HCT116 (cell line): ENCODE results near the gene TEP1. TPM values are rescaled to one million over a fixed set of nuclear protein-coding genes. Genes with fewer than 3 reads are reported as not detected.
"Not testable (repeated sequence)": the region's sequence is repeated elsewhere in the genome, so short reads cannot be mapped to it uniquely, and the experiment has no call there.

Experiments
- ATAC-seq: fragments of 200-7000 bp; cut with Tn5 transposase; 2 replicates; pipeline ENCODE4 v1.9.1; 2020; ENCODE audit warnings: mild to moderate bottlenecking, moderate library complexity
- BruUV-seq: library from RNA; stranded (reverse); fragments of 400-500 nt; replicated peaks from 2 replicates; lab custom pipeline; 2021; lab: Mats Ljungman, UMichigan
- CTCF ChIA-PET: fragments of 300-600 bp; sonication (Branson Sonifier 250); formaldehyde crosslinking; loops from one replicate; lab custom pipeline; 2021; ENCODE audit warnings: antibody characterized with exemption; lab: Charles Lee
- POLR2A ChIA-PET: fragments of 300-600, 350-600 bp; sonication (Branson Sonifier 250); formaldehyde crosslinking; loops from one replicate; lab custom pipeline; 2021; ENCODE audit warnings: antibody characterized with exemption; lab: Charles Lee
- RAD21 ChIA-PET, 2 experiments: fragments of 300-600 bp; sonication (Branson Sonifier 250); formaldehyde crosslinking; loops; one replicate each; lab custom pipeline; 2023; ENCODE audit warnings: low total read pairs in 2 of 2; ENCODE audit not compliant: uncharacterized antibody in 2 of 2, unreplicated experiment in 2 of 2, low non-redundant PET in 1 of 2; lab: Charles Lee
- DNase-seq: peaks from one replicate; pipeline ENCODE4 v3.0.0-alpha.2; 2010; ENCODE audit warnings: low read depth, low spot score
- H2AFZ ChIP-seq: fragments of 200-600 bp; shearing (Covaris generic), sonication (generic); 2 replicates; pipeline ENCODE4 v1.6.1; 2017; ENCODE audit warnings: low read depth, mixed run types, mixed read lengths, antibody characterized with exemption, low read length; ENCODE audit not compliant: poor library complexity, severe bottlenecking
- H3K27ac ChIP-seq: 2 replicates; pipeline ENCODE4 v1.5.1; 2012; ENCODE audit warnings: low read depth, low read length
- H3K27me3 ChIP-seq: fragments of 200-600 bp; sonication (generic); 2 replicates; pipeline ENCODE4 v1.6.1; 2016; ENCODE audit warnings: mixed run types, low read length, mixed read lengths; ENCODE audit not compliant: insufficient read depth
- H3K36me3 ChIP-seq, 2 experiments: fragments of 200-500 bp in 1 of 2; fragments of 200-600 bp in 1 of 2; sonication (Bioruptor generic) in 1 of 2; sonication (generic) in 1 of 2; 2 replicates each; pipeline versions ENCODE4 v1.5.1 to v1.6.1; 2014 to 2016; ENCODE audit warnings: low read length in 2 of 2, inconsistent platforms in 1 of 2, mixed read lengths in 1 of 2, mixed run types in 1 of 2; ENCODE audit not compliant: insufficient read depth in 2 of 2, control insufficient read depth in 1 of 2
- H3K4me1 ChIP-seq, 2 experiments: fragments of 200-600 bp in 1 of 2; sonication (generic) in 1 of 2; 2 replicates each; pipeline versions ENCODE4 v1.5.1 to v1.6.1; 2012 to 2017; ENCODE audit warnings: low read length in 2 of 2, inconsistent platforms in 1 of 2, mild to moderate bottlenecking in 1 of 2, mixed read lengths in 1 of 2, mixed run types in 1 of 2, moderate library complexity in 1 of 2; ENCODE audit not compliant: insufficient read depth in 2 of 2, control insufficient read depth in 1 of 2
- H3K4me2 ChIP-seq: fragments of 200-600 bp; sonication (generic); 2 replicates; pipeline ENCODE4 v1.6.1; 2017; ENCODE audit warnings: mixed run types, low read length, mixed read lengths
- H3K4me3 ChIP-seq, 2 experiments: fragments of 200-600 bp in 1 of 2; sonication (generic) in 1 of 2; replicated peaks in 1 of 2; 2 replicates each; pipeline ENCODE4 v1.5.1; 2011 to 2016; ENCODE audit warnings: low read length in 2 of 2, control low read depth in 1 of 2, low read depth in 1 of 2, mild to moderate bottlenecking in 1 of 2, mixed read lengths in 1 of 2, mixed run types in 1 of 2
- H3K79me2 ChIP-seq: fragments of 200-600 bp; sonication (generic); 2 replicates; pipeline ENCODE4 v1.6.1; 2017; ENCODE audit warnings: mild to moderate bottlenecking, mixed run types, low read length, moderate library complexity, mixed read lengths; ENCODE audit not compliant: insufficient read depth
- H3K9ac ChIP-seq: fragments of 200-600 bp; sonication (generic); 2 replicates; pipeline ENCODE4 v1.6.1; 2016; ENCODE audit warnings: low read length, mixed read lengths
- H3K9me2 ChIP-seq: fragments of 200-600 bp; sonication (generic), shearing (Covaris generic); 2 replicates; pipeline ENCODE4 v1.6.1; 2017; ENCODE audit warnings: mixed run types, mild to moderate bottlenecking, moderate library complexity; ENCODE audit not compliant: insufficient read depth
- H3K9me3 ChIP-seq, 2 experiments: fragments of 200-500 bp in 1 of 2; fragments of 200-600 bp in 1 of 2; sonication (Bioruptor generic) in 1 of 2; sonication (generic) in 1 of 2; 2 replicates each; pipeline ENCODE4 v1.6.1; 2014 to 2017; ENCODE audit warnings: low read length in 2 of 2, mixed read lengths in 2 of 2, inconsistent platforms in 1 of 2, low read depth in 1 of 2, mild to moderate bottlenecking in 1 of 2, mixed run types in 1 of 2, moderate library complexity in 1 of 2; ENCODE audit not compliant: control insufficient read depth in 1 of 2, insufficient read depth in 1 of 2
- H4K20me1 ChIP-seq: fragments of 200-600 bp; sonication (generic), shearing (Covaris generic); 2 replicates; pipeline ENCODE4 v1.6.1; 2017; ENCODE audit warnings: mixed run types, mild to moderate bottlenecking, moderate library complexity; ENCODE audit not compliant: insufficient read depth
- CBX3 ChIP-seq: IDR thresholded peaks from 2 replicates; pipeline ENCODE4 v1.6.1; 2012; ENCODE audit warnings: low read depth
- EGR1 ChIP-seq: IDR thresholded peaks from 2 replicates; pipeline ENCODE4 v1.6.1; 2012; ENCODE audit warnings: low read depth
- EZH2phosphoT487 ChIP-seq: fragments of 200-600 bp; IDR thresholded peaks from 2 replicates; pipeline ENCODE4 v1.6.1; 2018; ENCODE audit warnings: antibody characterized with exemption, borderline replicate concordance
- POLR2A ChIP-seq: IDR thresholded peaks from 2 replicates; pipeline ENCODE4 v1.7.0; 2011; ENCODE audit warnings: borderline replicate concordance; ENCODE audit not compliant: insufficient read depth, insufficient read length; ENCODE audit errors: extremely low read depth
- SP1 ChIP-seq: IDR thresholded peaks from 2 replicates; pipeline ENCODE4 v1.6.1; 2012; ENCODE audit warnings: low read depth
- intact Hi-C: fragments of 100-400 bp; cut with micrococcal nuclease; formaldehyde crosslinking; loops from 2 replicates; pipeline ENCODE4 v1.10.0; 2022
- total RNA-seq: library from RNA; stranded (reverse); gene quantifications from one replicate; pipeline ENCODE4 v1.2.1, GENCODE V29; 2021; ENCODE audit not compliant: unreplicated experiment

Gene TEP1
- total RNA-seq, 1 experiment from 2014 or later = 22.4 TPM

- Histone ChIP-seq H3K4me1 (no peaks in the 10 kb centered on the region), H3K9me3 (no peaks in the 10 kb centered on the region), H3K9ac (no peak overlapping the region), H3K27me3 (no peaks in the 10 kb centered on the region), H4K20me1 (no peaks in the 10 kb centered on the region), H3K4me2 (no peak overlapping the region), H3K4me3 (no peak overlapping the region), H3K9me2 (no peaks in the 10 kb centered on the region), H3K27ac (no peak overlapping the region), H3K79me2 (no peaks in the 10 kb centered on the region), H2AFZ (no peak overlapping the region), H3K36me3 (peaks cover 17 to 21% of the 10 kb centered on the region in 2 experiments; a peak in 3 of 4 replicates)
- TF ChIP-seq EGR1 = no peak
- TF ChIP-seq SP1 = no peak
- TF ChIP-seq POLR2A = no peak
- no peak for TF ChIP-seq EZH2phosphoT487
- TF ChIP-seq CBX3 = no peak
- ChIA-PET RAD21 (no interaction called here), POLR2A (no interaction called here), CTCF (no interaction called here)
- intact Hi-C loops = no loop called here
- ATAC-seq (no peak), DNase-seq (no peak)
- no TSS peak for BruUV-seq
These were observed 47.4 kb downstream of the TEP1 start for GRCh38 chr14:20365928-20366327.

- peaks cover 48 to 54% of the 10 kb centered on the region in 2 experiments for H3K36me3 ChIP-seq
- intact Hi-C loops = not testable (repeated sequence)
These were observed 54.8 kb downstream of the TEP1 start for GRCh38 chr14:20358474-20358873.

More at GRCh38 chr14:20358474-20358873, 54.8 kb downstream of the TEP1 start:
- POLR2A ChIA-PET, H3K27ac ChIP-seq, ATAC-seq, H2AFZ ChIP-seq, H3K4me3 ChIP-seq, DNase-seq, H4K20me1 ChIP-seq, CTCF ChIA-PET, RAD21 ChIA-PET, H3K9me2 ChIP-seq, BruUV-seq, H3K79me2 ChIP-seq, H3K9me3 ChIP-seq, H3K9ac ChIP-seq, H3K4me2 ChIP-seq, H3K27me3 ChIP-seq, H3K4me1 ChIP-seq: not testable (repeated sequence)
